NCI-H187 treated with DMSO at 0.1 percent for 48 hours (cell line): Measurements from ENCODE around the gene PNN.
"Not testable (repeated sequence)": the region's sequence is repeated elsewhere in the genome, so short reads cannot be mapped to it uniquely, and the experiment has no call there.

Experiments used
- DNase-seq: peaks from one replicate; lab custom pipeline; 2025; lab: John Stamatoyannopoulos, UW

The PNN gene

GRCh38 chr14:39181026-39181692 is 6.1 kb downstream of the PNN start:
- no peak for DNase-seq

- DNase-seq = no peak
Observed at GRCh38 chr14:39181693-39182047, 6.6 kb downstream of the PNN start.

GRCh38 chr14:39182770-39183684 is 8.0 kb downstream of the PNN start:
- no peak for DNase-seq

GRCh38 chr14:39183685-39184003 is 8.6 kb downstream of the PNN start:
- DNase-seq = not testable (repeated sequence)

GRCh38 chr14:39184628-39185255 is 9.7 kb downstream of the PNN start:
- no peak for DNase-seq

GRCh38 chr14:39185256-39186049 is 10.4 kb downstream of the PNN start:
- DNase-seq = no peak

- DNase-seq = no peak
Observed at GRCh38 chr14:39186941-39187525, 12.0 kb downstream of the PNN start.

- no peak for DNase-seq
Observed at GRCh38 chr14:39203659-39204606, 28.9 kb downstream of the PNN start.

- not testable (repeated sequence) for DNase-seq
Observed at GRCh38 chr14:39207430-39207829, 32.4 kb downstream of the PNN start.

GRCh38 chr14:39211109-39211741 is 36.2 kb downstream of the PNN start:
- no peak for DNase-seq

GRCh38 chr14:39212034-39212433 is 37.0 kb downstream of the PNN start:
- DNase-seq = no peak

- DNase-seq = no peak
Observed at GRCh38 chr14:39212693-39213092, 37.6 kb downstream of the PNN start.

GRCh38 chr14:39217214-39217879 is 42.3 kb downstream of the PNN start:
- DNase-seq = no peak

- DNase-seq = no peak
Observed at GRCh38 chr14:39218171-39218769, 43.2 kb downstream of the PNN start.

GRCh38 chr14:39219075-39219499 is 44.0 kb downstream of the PNN start:
- DNase-seq = no peak

- DNase-seq = not testable (repeated sequence)
Observed at GRCh38 chr14:39220473-39220872, 45.4 kb downstream of the PNN start.

- DNase-seq = no peak
Observed at GRCh38 chr14:39228044-39228443, 53.0 kb downstream of the PNN start.

- no peak for DNase-seq
Observed at GRCh38 chr14:39228509-39229221, 53.6 kb downstream of the PNN start.

- no peak for DNase-seq
Observed at GRCh38 chr14:39229222-39229543, 54.1 kb downstream of the PNN start.
